ENCODE measurements around the gene SOX6. TPM values are rescaled to one million over a fixed set of nuclear protein-coding genes. Genes with fewer than 3 reads are reported as not detected.

The SOX6 gene
- polyA plus RNA-seq, 1 donor from 2014 or later, result 2.2 TPM

- Histone ChIP-seq H2AFZ (ENCODE audit: low read depth, low read length) (no peak overlapping the region), H3K36me3 (ENCODE audit: insufficient read depth, low read length) (no peaks in the 10 kb centered on the region), H3K9me3 (ENCODE audit: low read length) (no peaks in the 10 kb centered on the region), H3K27me3 (ENCODE audit: insufficient read depth, low read depth, low read length) (no peaks in the 10 kb centered on the region), H3K4me3 (ENCODE audit: low read length) (no peak overlapping the region), H3K79me2 (replicated peaks; ENCODE audit: insufficient read depth, low read length) (no peaks in the 10 kb centered on the region), H3K9me2 (ENCODE audit: insufficient read depth, low read length) (no peaks in the 10 kb centered on the region), H3F3A (ENCODE audit: insufficient read depth, low read length, poor library complexity, severe bottlenecking) (no peaks in the 10 kb centered on the region), H3K9ac (ENCODE audit: low read length) (no peak overlapping the region), H3K4me2 (ENCODE audit: low read length) (no peak overlapping the region), H3K27ac (ENCODE audit: low read length) (no peak overlapping the region), H4K20me1 (ENCODE audit: insufficient read depth) (no peaks in the 10 kb centered on the region)
- TF ChIP-seq SMC3 (conservative IDR thresholded peaks at IDR 0.05; ENCODE audit: poor library complexity) (no peak), POLR2AphosphoS5 (IDR thresholded peaks at IDR 0.05) (no peak), RAD21 (conservative IDR thresholded peaks at IDR 0.05) (no peak), MXI1 (conservative IDR thresholded peaks at IDR 0.05; ENCODE audit: poor library complexity, severe bottlenecking) (no peak), CTCF (IDR thresholded peaks at IDR 0.05; ENCODE audit: poor library complexity, severe bottlenecking) (no peak), EP300 (conservative IDR thresholded peaks at IDR 0.05; ENCODE audit: poor library complexity, severe bottlenecking) (no peak), TAF1 (IDR thresholded peaks at IDR 0.05; ENCODE audit: low read depth) (no peak), EZH2 (IDR thresholded peaks at IDR 0.05; ENCODE audit: borderline replicate concordance, insufficient read depth, low read length, poor library complexity, severe bottlenecking) (no peak)
- TF ChIP-seq, protein P1, sequence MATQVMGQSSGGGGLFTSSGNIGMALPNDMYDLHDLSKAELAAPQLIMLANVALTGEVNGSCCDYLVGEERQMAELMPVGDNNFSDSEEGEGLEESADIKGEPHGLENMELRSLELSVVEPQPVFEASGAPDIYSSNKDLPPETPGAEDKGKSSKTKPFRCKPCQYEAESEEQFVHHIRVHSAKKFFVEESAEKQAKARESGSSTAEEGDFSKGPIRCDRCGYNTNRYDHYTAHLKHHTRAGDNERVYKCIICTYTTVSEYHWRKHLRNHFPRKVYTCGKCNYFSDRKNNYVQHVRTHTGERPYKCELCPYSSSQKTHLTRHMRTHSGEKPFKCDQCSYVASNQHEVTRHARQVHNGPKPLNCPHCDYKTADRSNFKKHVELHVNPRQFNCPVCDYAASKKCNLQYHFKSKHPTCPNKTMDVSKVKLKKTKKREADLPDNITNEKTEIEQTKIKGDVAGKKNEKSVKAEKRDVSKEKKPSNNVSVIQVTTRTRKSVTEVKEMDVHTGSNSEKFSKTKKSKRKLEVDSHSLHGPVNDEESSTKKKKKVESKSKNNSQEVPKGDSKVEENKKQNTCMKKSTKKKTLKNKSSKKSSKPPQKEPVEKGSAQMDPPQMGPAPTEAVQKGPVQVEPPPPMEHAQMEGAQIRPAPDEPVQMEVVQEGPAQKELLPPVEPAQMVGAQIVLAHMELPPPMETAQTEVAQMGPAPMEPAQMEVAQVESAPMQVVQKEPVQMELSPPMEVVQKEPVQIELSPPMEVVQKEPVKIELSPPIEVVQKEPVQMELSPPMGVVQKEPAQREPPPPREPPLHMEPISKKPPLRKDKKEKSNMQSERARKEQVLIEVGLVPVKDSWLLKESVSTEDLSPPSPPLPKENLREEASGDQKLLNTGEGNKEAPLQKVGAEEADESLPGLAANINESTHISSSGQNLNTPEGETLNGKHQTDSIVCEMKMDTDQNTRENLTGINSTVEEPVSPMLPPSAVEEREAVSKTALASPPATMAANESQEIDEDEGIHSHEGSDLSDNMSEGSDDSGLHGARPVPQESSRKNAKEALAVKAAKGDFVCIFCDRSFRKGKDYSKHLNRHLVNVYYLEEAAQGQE (IDR thresholded peaks at IDR 0.05; ENCODE audit: borderline replicate concordance), result no peak
Observed at GRCh38 chr11:16402654-16403447, 46.5 kb upstream of the SOX6 start.

DNA sequence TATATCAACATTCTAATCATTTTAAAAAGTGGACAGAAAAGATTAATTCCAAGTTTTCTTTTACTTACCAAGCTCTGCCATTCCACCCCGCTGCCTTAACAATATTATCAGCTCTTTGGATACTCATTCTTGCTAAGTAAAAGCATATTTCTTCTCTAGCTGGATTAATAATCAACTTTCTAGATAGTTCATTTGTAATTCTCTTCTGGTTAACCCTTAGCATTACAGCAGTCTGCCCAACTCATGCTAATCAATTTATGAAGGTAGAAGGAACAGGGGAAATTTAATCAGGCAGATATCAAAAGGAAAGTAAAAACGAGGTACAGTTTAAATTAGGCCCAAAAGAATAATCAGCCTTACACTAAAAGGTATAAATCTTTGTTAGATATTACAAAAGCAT lies 41.0 kb upstream of the SOX6 start:
- no peaks in the 10 kb centered on the region for H3K9me2 ChIP-seq (ENCODE audit: insufficient read depth, low read length)
- no peaks in the 10 kb centered on the region for H3K9me3 ChIP-seq (ENCODE audit: low read length)
- TF ChIP-seq MXI1 (conservative IDR thresholded peaks at IDR 0.05; ENCODE audit: poor library complexity, severe bottlenecking) (no peak), TAF1 (IDR thresholded peaks at IDR 0.05; ENCODE audit: low read depth) (no peak), SMC3 (conservative IDR thresholded peaks at IDR 0.05; ENCODE audit: poor library complexity) (no peak), POLR2AphosphoS5 (IDR thresholded peaks at IDR 0.05) (no peak), EP300 (conservative IDR thresholded peaks at IDR 0.05; ENCODE audit: poor library complexity, severe bottlenecking) (no peak)
- TF ChIP-seq, protein P1 (IDR thresholded peaks at IDR 0.05; ENCODE audit: borderline replicate concordance), result no peak
- no peak overlapping the region for H3K4me3 ChIP-seq (ENCODE audit: low read length)
- H3K79me2 ChIP-seq (replicated peaks; ENCODE audit: insufficient read depth, low read length), result peaks cover 4% of the 10 kb centered on the region
- no peak overlapping the region for H3K9ac ChIP-seq (ENCODE audit: low read length)
- no peak overlapping the region for H3K27ac ChIP-seq (ENCODE audit: low read length)
- H4K20me1 ChIP-seq (ENCODE audit: insufficient read depth), result no peaks in the 10 kb centered on the region
- no peak overlapping the region for H2AFZ ChIP-seq (ENCODE audit: low read depth, low read length)
- no peaks in the 10 kb centered on the region for H3F3A ChIP-seq (ENCODE audit: insufficient read depth, low read length, poor library complexity, severe bottlenecking)
- H3K27me3 ChIP-seq (ENCODE audit: insufficient read depth, low read depth, low read length), result no peaks in the 10 kb centered on the region
- no peaks in the 10 kb centered on the region for H3K36me3 ChIP-seq (ENCODE audit: insufficient read depth, low read length)
- H3K4me2 ChIP-seq (ENCODE audit: low read length), result no peak overlapping the region
